Stimulated activated CD8-positive, alpha-beta memory T cell treated with anti-CD3 and anti-CD28 coated beads, Interleukin-2, amount 100 ng/mL, for 1 hour (primary cell): ENCODE results near the gene HOXB3.

ENCODE experiments used
- DNase-seq, 2 donors: peaks; one replicate each; pipeline ENCODE4 v3.0.0-alpha.2; 2020; ENCODE audit warnings: low read depth in 2 of 2

The HOXB3 gene

GRCh38 chr17:48625495-48626244 is 35.6 kb upstream of the HOXB3 start:
- DNase-seq, result no peak

- DNase-seq, result no peak
These were observed 34.8 kb upstream of the HOXB3 start for GRCh38 chr17:48624544-48625494.

- no peak for DNase-seq
These were observed 34.1 kb upstream of the HOXB3 start for GRCh38 chr17:48624118-48624517.

GRCh38 chr17:48623583-48623982 is 33.5 kb upstream of the HOXB3 start:
- no peak for DNase-seq

GRCh38 chr17:48622857-48623256 is 32.8 kb upstream of the HOXB3 start:
- no peak for DNase-seq

GRCh38 chr17:48621410-48622392 is 31.7 kb upstream of the HOXB3 start:
- no peak for DNase-seq

- no peak for DNase-seq
These were observed 30.6 kb upstream of the HOXB3 start for GRCh38 chr17:48620461-48621139.

- DNase-seq, result no peak
These were observed 29.9 kb upstream of the HOXB3 start for GRCh38 chr17:48619826-48620449.

- DNase-seq, result peak; percentile 64 to 68
These were observed 28.3 kb upstream of the HOXB3 start for GRCh38 chr17:48618256-48618896.

- DNase-seq, result no peak
These were observed 27.6 kb upstream of the HOXB3 start for GRCh38 chr17:48617471-48618255.

GRCh38 chr17:48616717-48617470 is 26.9 kb upstream of the HOXB3 start:
- no peak for DNase-seq

GRCh38 chr17:48615963-48616716 is 26.1 kb upstream of the HOXB3 start:
- DNase-seq, result no peak

GRCh38 chr17:48615047-48615962 is 25.3 kb upstream of the HOXB3 start, which contains the start of gene HOXB8:
Gene HOXB8 (minus strand): TSS chr17:48615292. CDS start chr17:48614704, 588 bp downstream.
- no peak for DNase-seq

GRCh38 chr17:48613862-48614694 is 24.0 kb upstream of the HOXB3 start:
- DNase-seq, result no peak

- no peak for DNase-seq
These were observed 23.0 kb upstream of the HOXB3 start for GRCh38 chr17:48612854-48613691.
